Peyer's patch (tissue), 4 donors: ENCODE data around the gene PIGV. TPM values are rescaled to one million over a fixed set of nuclear protein-coding genes. Genes with fewer than 3 reads are reported as not detected.

Experiments used
- DNase-seq, 3 donors: peaks; one replicate each; pipeline ENCODE4 v3.0.0-alpha.2; 2017 to 2019
- H3K27ac ChIP-seq, 4 donors: fragments of 200-600 bp; sonication (generic); one replicate each; pipeline ENCODE4 v1.5.1; 2016 to 2019
- H3K27me3 ChIP-seq, 2 donors: fragments of 200-600 bp; sonication (generic); one replicate each; pipeline ENCODE4 v1.5.1; 2019
- H3K36me3 ChIP-seq, 3 donors: fragments of 200-600 bp; sonication (generic); one replicate each; pipeline ENCODE4 v1.5.1; 2016 to 2019
- H3K4me1 ChIP-seq, 4 donors: fragments of 200-600 bp; sonication (generic); one replicate each; pipeline ENCODE4 v1.5.1; 2016 to 2019
- H3K4me3 ChIP-seq, 4 donors: fragments of 200-600 bp; sonication (generic); 1 replicate in 3 of 4; 2 replicates in 1 of 4; pipeline ENCODE4 v1.5.1; 2016 to 2019; ENCODE audit warnings: mild to moderate bottlenecking in 1 of 4
- H3K9me3 ChIP-seq, 4 donors: fragments of 200-600 bp; sonication (generic); one replicate each; pipeline ENCODE4 v1.5.1; 2016 to 2019; ENCODE audit warnings: mild to moderate bottlenecking in 1 of 4
- CTCF ChIP-seq, 6 experiments: fragments of 450-650 bp in 4 of 6; fragments of 200-600 bp in 2 of 6; sonication (generic) in 1 of 6; IDR thresholded peaks; one replicate each; pipeline ENCODE4 v1.5.1; 2017 to 2019; ENCODE audit warnings: antibody characterized with exemption in 6 of 6, mild to moderate bottlenecking in 3 of 6, moderate library complexity in 1 of 6
- POLR2A ChIP-seq, 2 donors: fragments of 450-650 bp; IDR thresholded peaks; one replicate each; pipeline ENCODE4 v1.5.1; 2017; ENCODE audit warnings: antibody characterized with exemption in 2 of 2, mild to moderate bottlenecking in 2 of 2, moderate library complexity in 2 of 2
- total RNA-seq, 4 donors: library from RNA; depleted of rRNA; stranded (reverse); fragments of >200 nt; gene quantifications; one replicate each; pipeline ENCODE4 v1.1.0, GENCODE V29; 2016

PIGV gene
- total RNA-seq, 4 donors from 2014 or later, result 9.9 to 24.5 (median 18.1) TPM

GRCh38 chr1:26744075-26744959, 43.4 kb upstream of the PIGV start:
- H3K4me1 ChIP-seq, result peaks cover 0 to 29% (median 22%) of the 10 kb centered on the region in 4 donors
- DNase-seq, result peak in 2 of 3 donors; percentile 90 to 94
- no peaks in the 10 kb centered on the region for H3K9me3 ChIP-seq
- TF ChIP-seq CTCF (IDR thresholded peaks at IDR 0.05) (peak in 1 of 6 experiments; percentile 17), POLR2A (IDR thresholded peaks at IDR 0.05) (peak in 1 of 2 donors; percentile 57)
- peaks cover 0 to 42% (median 0%) of the 10 kb centered on the region in 3 donors for H3K36me3 ChIP-seq
- peak overlapping the region; percentile 69 to 84 (median 70) for H3K27ac ChIP-seq
- H3K27me3 ChIP-seq, result no peaks in the 10 kb centered on the region
- H3K4me3 ChIP-seq, result peak overlapping the region in 1 of 4 donors; percentile 7

- H3K27ac ChIP-seq, result peak overlapping the region; percentile 67 to 84 (median 70)
- TF ChIP-seq POLR2A (IDR thresholded peaks at IDR 0.05) (no peak), CTCF (IDR thresholded peaks at IDR 0.05) (no peak)
- H3K4me3 ChIP-seq, result no peak overlapping the region
- no peaks in the 10 kb centered on the region for H3K9me3 ChIP-seq
- H3K27me3 ChIP-seq, result no peaks in the 10 kb centered on the region
- H3K4me1 ChIP-seq, result peaks cover 0 to 29% (median 22%) of the 10 kb centered on the region in 4 donors
- H3K36me3 ChIP-seq, result peaks cover 0 to 51% (median 0%) of the 10 kb centered on the region in 3 donors
- DNase-seq, result no peak
These were observed 42.6 kb upstream of the PIGV start for GRCh38 chr1:26745191-26745590.

GRCh38 chr1:26747048-26747447, 40.7 kb upstream of the PIGV start:
- H3K4me1 ChIP-seq, result peaks cover 0 to 26% (median 20%) of the 10 kb centered on the region in 4 donors
- no peaks in the 10 kb centered on the region for H3K27me3 ChIP-seq
- DNase-seq, result no peak
- H3K36me3 ChIP-seq, result peaks cover 0 to 51% (median 0%) of the 10 kb centered on the region in 3 donors
- TF ChIP-seq CTCF (IDR thresholded peaks at IDR 0.05) (no peak), POLR2A (IDR thresholded peaks at IDR 0.05) (no peak)
- no peaks in the 10 kb centered on the region for H3K9me3 ChIP-seq
- no peak overlapping the region for H3K27ac ChIP-seq
- H3K4me3 ChIP-seq, result no peak overlapping the region

- Histone ChIP-seq H3K27me3 (no peaks in the 10 kb centered on the region), H3K9me3 (no peaks in the 10 kb centered on the region), H3K4me1 (peaks cover 0 to 26% (median 14%) of the 10 kb centered on the region in 4 donors), H3K36me3 (peaks cover 0 to 51% (median 0%) of the 10 kb centered on the region in 3 donors), H3K4me3 (no peak overlapping the region), H3K27ac (no peak overlapping the region)
- TF ChIP-seq POLR2A (IDR thresholded peaks at IDR 0.05), result no peak
- no peak for TF ChIP-seq CTCF (IDR thresholded peaks at IDR 0.05)
- no peak for DNase-seq
These were observed 39.4 kb upstream of the PIGV start for GRCh38 chr1:26748351-26748750.

GRCh38 chr1:26749458-26749857, 38.3 kb upstream of the PIGV start:
- Histone ChIP-seq H3K27ac (no peak overlapping the region), H3K4me3 (no peak overlapping the region), H3K27me3 (no peaks in the 10 kb centered on the region), H3K9me3 (no peaks in the 10 kb centered on the region), H3K36me3 (peaks cover 0 to 58% (median 0%) of the 10 kb centered on the region in 3 donors), H3K4me1 (peaks cover 0 to 24% (median 12%) of the 10 kb centered on the region in 4 donors)
- DNase-seq, result no peak
- TF ChIP-seq CTCF (IDR thresholded peaks at IDR 0.05) (no peak), POLR2A (IDR thresholded peaks at IDR 0.05) (no peak)
